GM18861 (cell line): ENCODE measurements around the gene CACNA2D2.

Experiments used
- ATAC-seq: cut with Tn5 transposase; IDR thresholded peaks from one replicate; pipeline ENCODE4 v1.9.1; 2021; ENCODE audit not compliant: unreplicated experiment

Gene CACNA2D2

GRCh38 chr3:50503504-50504342 is at the start of gene CACNA2D2:
TSS of gene CACNA2D2 (minus strand) at chr3:50503634. CDS start at chr3:50503423, 211 bp downstream.
- no peak for ATAC-seq

GRCh38 chr3:50552598-50552997 is 49.2 kb upstream of the CACNA2D2 start:
- no peak for ATAC-seq

- ATAC-seq, result no peak
Measured at GRCh38 chr3:50551681-50552435, 48.4 kb upstream of the CACNA2D2 start.

GRCh38 chr3:50551054-50551659 is 47.7 kb upstream of the CACNA2D2 start:
- ATAC-seq, result no peak

- ATAC-seq, result no peak
Measured at GRCh38 chr3:50550079-50550736, 46.8 kb upstream of the CACNA2D2 start.

GRCh38 chr3:50549226-50549625 is 45.8 kb upstream of the CACNA2D2 start:
- ATAC-seq, result no peak

- ATAC-seq, result no peak
Measured at GRCh38 chr3:50545781-50546180, 42.3 kb upstream of the CACNA2D2 start.

GRCh38 chr3:50542177-50543034 is 39.0 kb upstream of the CACNA2D2 start:
- ATAC-seq, result no peak

- no peak for ATAC-seq
Measured at GRCh38 chr3:50539356-50540286, 36.2 kb upstream of the CACNA2D2 start.

- no peak for ATAC-seq
Measured at GRCh38 chr3:50537421-50538129, 34.1 kb upstream of the CACNA2D2 start.

- ATAC-seq, result no peak
Measured at GRCh38 chr3:50536471-50537180, 33.2 kb upstream of the CACNA2D2 start.

- ATAC-seq, result no peak
Measured at GRCh38 chr3:50534681-50535330, 31.4 kb upstream of the CACNA2D2 start.

GRCh38 chr3:50533807-50534461 is 30.5 kb upstream of the CACNA2D2 start:
- no peak for ATAC-seq

GRCh38 chr3:50533316-50533715 is 29.9 kb upstream of the CACNA2D2 start:
- no peak for ATAC-seq

GRCh38 chr3:50532062-50532705 is 28.8 kb upstream of the CACNA2D2 start:
- ATAC-seq, result no peak

- ATAC-seq, result no peak
Measured at GRCh38 chr3:50531201-50531600, 27.8 kb upstream of the CACNA2D2 start.
